Stimulated activated naive CD8-positive, alpha-beta T cell treated with anti-CD3 and anti-CD28 coated beads, Interleukin-15, Interleukin-2, amounts not matched to agents 100 U/mL and 50 U/mL, for 24 hours (primary cell): ENCODE data around the gene ANO4.
"Not testable (repeated sequence)": the region's sequence is repeated elsewhere in the genome, so short reads cannot be mapped to it uniquely, and the experiment has no call there.

ENCODE experiments used
- ATAC-seq: fragments of 150-1000 bp; cut with Tn5 transposase; one replicate; pipeline ENCODE4 v1.10.0; 2021
- DNase-seq: peaks from one replicate; pipeline ENCODE4 v3.0.0; 2021

ANO4 gene

GRCh38 chr12:101089271-101089670, 294.7 kb downstream of the ANO4 start:
- no peak for DNase-seq
- no peak for ATAC-seq

DNA sequence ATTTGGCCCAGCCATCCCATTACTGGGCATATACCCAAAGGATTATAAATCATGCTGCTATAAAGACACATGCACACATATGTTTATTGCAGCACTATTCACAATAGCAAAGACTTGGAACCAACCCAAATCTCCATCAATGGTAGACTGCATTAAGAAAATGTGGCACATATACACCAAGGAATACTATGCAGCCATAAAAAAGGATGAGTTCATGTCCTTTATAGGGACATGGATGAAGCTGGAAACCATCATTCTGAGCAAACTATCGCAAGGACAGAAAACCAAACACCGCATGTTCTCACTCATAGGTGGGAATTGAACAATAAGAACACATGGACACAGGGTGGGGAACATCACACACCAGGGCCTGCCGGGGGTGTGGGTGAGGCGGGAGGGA, 295.6 kb downstream of the ANO4 start:
- ATAC-seq, DNase-seq: not testable (repeated sequence)

- ATAC-seq (no peak), DNase-seq (no peak)
These were observed 303.4 kb downstream of the ANO4 start for GRCh38 chr12:101097829-101098580.

DNA sequence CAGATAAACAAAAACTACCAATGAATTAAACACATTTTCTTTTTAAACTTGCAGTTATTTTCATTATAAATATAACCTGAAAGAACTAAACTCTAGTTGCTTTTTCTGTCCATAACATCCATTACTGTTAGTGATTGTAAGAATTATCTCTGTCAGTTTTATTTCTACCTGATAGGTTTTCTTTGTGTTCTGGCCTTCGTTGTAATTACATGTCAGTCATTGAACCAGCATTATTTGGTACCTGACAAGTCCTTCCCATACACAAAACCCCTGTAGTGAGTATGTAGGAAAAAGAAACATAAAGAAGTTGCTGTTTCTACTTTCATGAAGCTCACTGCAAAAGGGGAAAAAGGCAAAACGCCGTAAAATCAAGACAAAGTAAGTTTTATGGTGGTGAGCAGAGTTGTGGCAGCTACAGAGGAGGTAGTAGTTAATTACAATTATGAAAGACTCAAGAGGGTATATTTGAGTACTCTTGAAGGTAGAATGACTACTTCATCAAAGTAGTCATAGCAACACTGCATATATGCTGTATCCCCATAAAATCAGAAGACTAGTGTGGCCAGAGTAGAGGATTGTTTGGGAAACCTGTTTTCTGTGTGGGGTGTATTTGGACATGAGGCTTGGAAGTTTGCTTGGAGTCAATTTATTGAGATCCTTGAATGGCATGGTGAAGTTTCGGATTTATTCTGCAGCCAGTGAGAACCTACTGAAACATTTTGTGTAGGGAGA, 312.6 kb downstream of the ANO4 start:
- DNase-seq (no peak), ATAC-seq (no peak)

DNA sequence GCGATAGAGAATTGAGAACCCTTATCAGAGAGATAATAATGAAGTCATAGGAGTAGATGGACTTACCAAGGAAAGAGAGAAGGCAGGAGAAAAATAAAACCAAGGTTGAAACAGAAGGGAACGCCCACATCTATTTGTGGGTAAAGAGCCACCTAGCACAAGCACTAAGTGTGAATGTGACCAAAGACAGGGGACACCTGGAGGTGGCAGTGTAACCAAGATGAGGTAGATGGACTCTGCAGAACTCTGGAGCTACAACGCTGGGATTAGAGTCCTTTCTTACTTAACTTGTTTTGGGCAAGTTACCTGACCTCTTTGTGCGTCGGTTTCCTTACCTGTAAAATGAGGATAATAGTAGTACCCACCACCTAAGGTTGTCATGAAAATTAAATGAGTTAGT, 313.6 kb downstream of the ANO4 start:
- ATAC-seq, result no peak
- no peak for DNase-seq

DNA sequence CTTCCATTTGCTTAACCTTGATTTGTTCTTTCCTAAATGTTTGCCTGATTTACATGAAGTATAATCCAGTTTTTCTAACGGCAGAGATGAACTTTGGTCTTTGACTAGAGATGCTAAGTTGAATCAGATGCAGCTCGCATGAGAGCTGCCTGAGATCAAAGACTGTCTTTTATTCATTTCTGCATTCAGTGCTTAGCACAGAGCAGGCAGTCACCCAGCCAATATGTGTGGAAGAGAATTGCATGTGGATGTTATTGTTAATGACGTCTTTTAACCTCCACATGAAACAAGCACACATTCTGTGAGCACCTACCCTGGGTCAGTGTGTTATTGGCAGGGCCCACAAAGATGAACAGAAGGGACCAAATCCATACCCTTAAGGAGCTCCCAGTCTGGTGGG, 316.3 kb downstream of the ANO4 start:
- ATAC-seq, result no peak
- no peak for DNase-seq

DNA sequence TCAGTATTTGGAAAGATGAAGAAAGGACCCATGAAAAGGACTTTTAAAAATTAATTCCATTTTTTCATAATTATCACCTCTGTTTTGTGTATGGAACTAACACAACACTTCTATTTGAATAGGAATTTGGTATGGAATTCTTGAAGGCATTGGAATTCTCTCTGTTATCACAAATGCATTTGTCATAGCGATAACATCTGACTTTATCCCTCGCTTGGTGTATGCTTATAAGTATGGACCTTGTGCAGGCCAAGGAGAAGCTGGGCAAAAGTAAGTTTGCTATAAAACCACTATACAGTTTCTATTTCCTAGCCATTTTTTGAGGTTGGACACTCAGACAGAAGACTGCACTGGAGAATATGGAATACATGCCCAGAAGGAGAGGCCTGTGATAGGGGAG, 316.9 kb downstream of the ANO4 start:
- ATAC-seq, result no peak
- no peak for DNase-seq

- ATAC-seq (no peak), DNase-seq (no peak)
These were observed 320.8 kb downstream of the ANO4 start for GRCh38 chr12:101115326-101115725.

DNA sequence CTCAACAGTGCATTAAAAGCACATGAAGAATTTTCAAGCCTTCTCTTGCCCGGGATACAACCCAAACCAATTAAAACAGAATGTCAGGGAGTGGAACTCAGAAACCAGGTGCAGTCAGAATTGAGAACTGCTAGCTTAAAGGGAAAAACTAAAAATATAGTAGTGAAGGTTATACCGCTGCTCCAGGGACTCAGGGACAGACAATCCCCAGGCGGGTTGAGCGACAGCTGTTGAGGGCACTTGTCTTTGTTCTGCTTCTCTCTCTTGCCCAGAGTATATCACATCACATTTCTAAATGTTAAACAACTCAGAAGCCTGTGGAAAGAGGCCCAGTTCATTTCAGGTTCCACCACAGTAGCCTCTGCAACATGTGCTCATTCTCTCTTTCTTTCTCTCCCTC, 322.3 kb downstream of the ANO4 start:
- ATAC-seq (no peak), DNase-seq (no peak)

GRCh38 chr12:101117842-101118241, 323.3 kb downstream of the ANO4 start:
- ATAC-seq, result no peak

GRCh38 chr12:101127521-101128219, 333.1 kb downstream of the ANO4 start:
- DNase-seq, result no peak
- no peak for ATAC-seq

More at GRCh38 chr12:101117842-101118241, 323.3 kb downstream of the ANO4 start:
- no peak for DNase-seq

DNA sequence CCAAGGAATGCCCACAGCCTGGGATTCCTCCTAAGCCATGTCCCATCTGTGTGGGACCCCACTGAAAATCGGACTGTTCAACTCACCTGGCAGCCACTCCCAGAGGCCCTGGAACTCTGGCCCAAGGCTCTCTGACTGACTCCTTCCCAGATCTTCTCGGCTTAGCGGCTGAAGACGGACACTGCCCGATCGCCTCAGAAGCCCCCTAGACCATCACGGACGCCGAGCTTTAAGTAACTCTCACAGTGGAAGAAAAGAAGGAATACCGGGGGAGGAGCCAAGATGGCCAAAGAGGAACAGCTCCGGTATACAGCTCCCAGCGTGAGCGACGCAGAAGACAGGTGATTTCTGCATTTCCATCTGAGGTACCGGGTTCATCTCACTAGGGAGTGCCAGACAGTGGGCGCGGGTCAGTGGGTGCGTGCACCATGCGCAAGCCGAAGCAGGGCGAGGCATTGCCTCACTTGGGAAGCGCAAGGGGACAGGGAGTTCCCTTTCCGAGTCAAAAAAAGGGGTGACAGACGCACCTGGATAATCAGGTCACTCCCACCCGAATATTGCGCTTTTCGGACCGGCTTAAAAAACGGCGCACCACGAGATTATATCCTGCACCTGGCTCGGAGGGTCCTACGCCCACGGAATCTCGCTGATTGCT, 351.3 kb downstream of the ANO4 start:
- DNase-seq, ATAC-seq: not testable (repeated sequence)

DNA sequence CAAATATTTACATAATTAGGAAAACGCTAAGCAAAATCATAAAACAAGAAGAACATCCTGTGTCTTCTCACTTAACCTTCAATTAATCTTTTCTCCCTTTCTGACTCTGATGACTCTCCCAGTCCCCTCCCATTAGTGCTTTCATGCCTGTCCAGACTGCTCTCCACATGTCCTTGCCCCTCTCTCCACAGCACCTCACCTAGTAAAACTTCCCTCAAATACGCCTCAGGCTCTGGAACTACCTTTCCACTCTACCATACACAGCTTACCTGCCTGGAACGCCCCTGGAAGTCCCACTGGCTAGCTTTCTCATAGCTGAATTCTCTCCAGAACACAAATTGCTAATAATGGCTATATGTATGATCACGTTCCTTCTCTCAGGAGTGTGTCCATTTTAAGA, 370.7 kb downstream of the ANO4 start:
- DNase-seq, result no peak
- ATAC-seq, result no peak

DNA sequence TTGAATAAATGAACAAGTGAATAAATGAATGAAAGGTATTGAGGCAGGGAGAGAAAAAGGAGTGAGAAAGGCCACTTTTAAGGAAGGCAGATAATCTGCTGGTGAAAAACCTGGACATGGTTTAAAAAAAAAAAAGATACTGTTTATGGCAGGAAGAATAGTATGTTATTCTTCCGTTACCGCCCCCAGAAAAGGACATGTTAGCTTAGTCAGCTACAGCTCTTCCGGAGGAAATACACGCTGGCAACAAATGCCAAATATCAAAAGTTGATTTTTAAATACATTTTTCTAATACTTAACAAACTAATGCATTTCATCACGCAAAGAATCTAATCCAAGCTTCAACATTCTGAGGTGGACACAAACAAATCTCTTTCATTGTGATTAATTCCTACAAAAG, 372.3 kb downstream of the ANO4 start:
- ATAC-seq, result no peak

DNA sequence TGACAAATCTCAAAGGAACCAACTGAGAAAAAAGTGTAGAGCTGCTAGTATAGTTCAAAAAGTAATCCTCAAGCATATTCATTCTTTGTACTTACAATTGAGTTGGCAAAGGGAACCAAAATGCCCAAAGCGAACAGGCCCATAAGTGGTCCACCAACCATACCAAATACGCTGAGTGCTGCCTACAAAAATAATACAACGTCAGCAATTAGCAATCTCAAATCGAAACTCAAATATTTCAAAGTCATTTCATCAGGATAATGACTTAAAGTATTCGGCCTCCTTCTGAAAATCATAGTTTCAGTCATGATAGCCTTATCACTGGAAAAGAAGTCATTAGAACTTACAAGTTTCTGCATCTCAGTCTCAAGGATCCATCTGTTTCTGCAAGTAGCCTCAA, 373.4 kb downstream of the ANO4 start:
- DNase-seq (no peak), ATAC-seq (no peak)

More for the DNA sequence above, 372.3 kb downstream of the ANO4 start:
- DNase-seq, result no peak

GRCh38 chr12:101172316-101172715, 377.7 kb downstream of the ANO4 start:
- ATAC-seq, result no peak

GRCh38 chr12:101173197-101173749, 378.7 kb downstream of the ANO4 start:
- DNase-seq, result no peak
- no peak for ATAC-seq

More at GRCh38 chr12:101172316-101172715, 377.7 kb downstream of the ANO4 start:
- no peak for DNase-seq

- DNase-seq (no peak), ATAC-seq (no peak)
These were observed 380.0 kb downstream of the ANO4 start for GRCh38 chr12:101174541-101174940.
